ENCODE data around the gene RPL9.

- no peak for TF ChIP-seq CTCF (IDR thresholded peaks at IDR 0.05)
- TF ChIP-seq POLR2A (IDR thresholded peaks at IDR 0.05), result no peak
These were observed 48.3 kb downstream of the RPL9 start for GRCh38 chr4:39410415-39410814.

All from esophagus squamous epithelium (tissue), 4 donors.